Endothelial cell of umbilical vein (primary cell): Measurements from ENCODE around the gene ABHD8. TPM values are rescaled to one million over a fixed set of nuclear protein-coding genes. Genes with fewer than 3 reads are reported as not detected.

ENCODE experiments used
- BruUV-seq: library from RNA; stranded (reverse); fragments of 400-500 nt; replicated peaks from 2 replicates; lab custom pipeline; 2021; lab: Mats Ljungman, UMichigan
- CTCF ChIA-PET: fragments of 300-600, 350-600 bp; sonication (Branson Sonifier 250); formaldehyde crosslinking; loops from one replicate; lab custom pipeline; 2021; ENCODE audit warnings: antibody characterized with exemption, inconsistent platforms; lab: Charles Lee
- POLR2A ChIA-PET: fragments of 300-600, 350-600 bp; sonication (Branson Sonifier 250); formaldehyde crosslinking; loops from one replicate; lab custom pipeline; 2021; ENCODE audit warnings: antibody characterized with exemption, inconsistent platforms; lab: Charles Lee
- DNase-seq: peaks from one replicate; pipeline ENCODE4 v3.0.0-alpha.2; 2011; ENCODE audit warnings: low read depth, low spot score
- FAIRE-seq: peaks from 2 replicates; lab custom pipeline; 2011; peaks lifted over from hg19 to GRCh38; lab: Jason Lieb, UNC
- H2AFZ ChIP-seq: 2 replicates; pipeline ENCODE4 v1.6.0; 2012; ENCODE audit warnings: low read depth, low read length, control low read depth, inconsistent platforms
- H3K27ac ChIP-seq: 2 replicates; pipeline ENCODE4 v1.5.1; 2011; ENCODE audit warnings: low read depth, mild to moderate bottlenecking, control low read depth, low read length, moderate library complexity; ENCODE audit not compliant: insufficient read depth
- H3K27me3 ChIP-seq, 2 experiments: 2 replicates each; pipeline versions ENCODE4 v1.6.0 to v1.6.1; 2011; ENCODE audit warnings: low read length in 2 of 2, mixed read lengths in 1 of 2; ENCODE audit not compliant: control insufficient read depth in 2 of 2, insufficient read depth in 2 of 2
- H3K36me3 ChIP-seq, 2 experiments: 2 replicates in 1 of 2; 3 replicates in 1 of 2; pipeline ENCODE4 v1.5.1; 2011; ENCODE audit warnings: low read length in 2 of 2, mild to moderate bottlenecking in 1 of 2, moderate library complexity in 1 of 2; ENCODE audit not compliant: control insufficient read depth in 2 of 2, insufficient read depth in 2 of 2; ENCODE audit errors: extremely low read depth in 1 of 2
- H3K4me1 ChIP-seq: 3 replicates; pipeline ENCODE4 v1.5.1; 2011; ENCODE audit warnings: mild to moderate bottlenecking, low read length; ENCODE audit not compliant: control insufficient read depth, insufficient read depth; ENCODE audit errors: extremely low read depth
- H3K4me2 ChIP-seq: 2 replicates; pipeline ENCODE4 v1.6.1; 2011; ENCODE audit warnings: low read length, control low read depth, mixed read lengths; ENCODE audit not compliant: insufficient read depth
- H3K4me3 ChIP-seq, 3 experiments: fragments of 200-600 bp in 1 of 3; sonication (generic), shearing (Covaris generic) in 1 of 3; replicated peaks in 1 of 3; 2 replicates each; pipeline ENCODE4 v1.5.1; 2011 to 2016; ENCODE audit warnings: control low read depth in 3 of 3, low read length in 3 of 3, mild to moderate bottlenecking in 2 of 3, inconsistent platforms in 1 of 3, low read depth in 1 of 3, moderate library complexity in 1 of 3; ENCODE audit not compliant: insufficient read depth in 1 of 3
- H3K79me2 ChIP-seq: 2 replicates; pipeline ENCODE4 v1.6.0; 2012; ENCODE audit warnings: low read length, inconsistent platforms; ENCODE audit not compliant: control insufficient read depth, insufficient read depth
- H3K9ac ChIP-seq: replicated peaks from 2 replicates; pipeline ENCODE3; 2011; ENCODE audit warnings: low read length, control low read depth; ENCODE audit not compliant: insufficient read depth; ENCODE audit errors: extremely low read depth
- H3K9me1 ChIP-seq: replicated peaks from 3 replicates; pipeline ENCODE4 v1.6.0; 2011; ENCODE audit warnings: mild to moderate bottlenecking, low read length; ENCODE audit not compliant: control insufficient read depth, insufficient read depth; ENCODE audit errors: extremely low read depth
- H3K9me3 ChIP-seq: replicated peaks from 2 replicates; pipeline ENCODE4 v1.5.1; 2012; ENCODE audit warnings: low read length, inconsistent platforms; ENCODE audit not compliant: control insufficient read depth, insufficient read depth
- H4K20me1 ChIP-seq: replicated peaks from 2 replicates; pipeline ENCODE3; 2011; ENCODE audit warnings: mild to moderate bottlenecking, low read length; ENCODE audit not compliant: control insufficient read depth, insufficient read depth; ENCODE audit errors: extremely low read depth
- EZH2 ChIP-seq: IDR thresholded peaks from 2 replicates; pipeline ENCODE4 v1.6.1; 2012; ENCODE audit warnings: borderline replicate concordance, low read depth, mild to moderate bottlenecking, moderate library complexity, low read length, inconsistent platforms; ENCODE audit not compliant: severe bottlenecking
- FOS ChIP-seq: IDR thresholded peaks from 2 replicates; pipeline ENCODE4 v1.6.1; 2011; ENCODE audit warnings: mild to moderate bottlenecking, low read length, moderate library complexity, borderline replicate concordance; ENCODE audit not compliant: insufficient read depth
- GATA2 ChIP-seq: IDR thresholded peaks from 2 replicates; pipeline ENCODE4 v1.7.0; 2011; ENCODE audit warnings: low read depth, mild to moderate bottlenecking, moderate library complexity, mixed read lengths, low read length; ENCODE audit not compliant: insufficient read length, insufficient read depth
- JUN ChIP-seq: IDR thresholded peaks from 2 replicates; pipeline ENCODE4 v1.6.1; 2011; ENCODE audit warnings: borderline replicate concordance, low read depth; ENCODE audit not compliant: insufficient read length, insufficient read depth
- MYC ChIP-seq: IDR thresholded peaks from one replicate; pipeline ENCODE4 v1.6.1; 2011; ENCODE audit warnings: mild to moderate bottlenecking, low read depth, low read length
- POLR2A ChIP-seq: IDR thresholded peaks from 2 replicates; pipeline ENCODE4 v1.6.1; 2012; ENCODE audit warnings: low read depth, mild to moderate bottlenecking, control low read depth, low read length
- POLR2AphosphoS5 ChIP-seq: IDR thresholded peaks from 2 replicates; pipeline ENCODE4 v1.6.1; 2012; ENCODE audit warnings: low read depth, mild to moderate bottlenecking, control low read depth, low read length, moderate library complexity; ENCODE audit not compliant: insufficient read depth
- dilution Hi-C: fragments of 300-500 bp; cut with MboI; formaldehyde crosslinking; loops from one replicate; pipeline ENCODE4 v1.15.0; 2019; ENCODE audit warnings: low sequenced_read_pairs; ENCODE audit not compliant: extremely low pct_ligation_motif_present
- intact Hi-C: fragments of 100-400 bp; cut with micrococcal nuclease; formaldehyde crosslinking; loops from one replicate; pipeline ENCODE4 v1.10.0; 2022
- polyA plus RNA-seq, 4 experiments: library from polyadenylated mRNA; depleted of rRNA in 3 of 4; stranded (reverse) in 3 of 4; unstranded in 1 of 4; fragments of >200 nt; gene quantifications; 2 replicates each; pipeline versions ENCODE4 v1.2.1 to v1.2.3, GENCODE V29; 2011 to 2012; ENCODE audit warnings: missing spikeins in 1 of 4
- total RNA-seq: library from RNA; stranded (reverse); gene quantifications from 2 replicates; pipeline ENCODE4 v1.2.3, GENCODE V29; 2021
- TF ChIP-seq, protein P1 (sequence below), 2 donors: IDR thresholded peaks; 1 replicate in 1 of 2; 2 replicates in 1 of 2; pipeline ENCODE4 v1.5.1; 2011; ENCODE audit warnings: low read length in 2 of 2, mild to moderate bottlenecking in 2 of 2, moderate library complexity in 2 of 2, control low read depth in 1 of 2, inconsistent platforms in 1 of 2, low read depth in 1 of 2; ENCODE audit not compliant: insufficient read depth in 1 of 2; ENCODE audit errors: extremely low read depth in 1 of 2
- TF ChIP-seq, protein P2 (sequence below): IDR thresholded peaks from 2 replicates; pipeline ENCODE4 v1.6.1; 2011; ENCODE audit not compliant: insufficient read depth, insufficient read length

The ABHD8 gene
- total and polyA plus RNA-seq, 2 donors (not counting 3 experiments of a cell fraction or from before 2014, with no cell fraction given): 5.9 to 8.7 TPM

DNA sequence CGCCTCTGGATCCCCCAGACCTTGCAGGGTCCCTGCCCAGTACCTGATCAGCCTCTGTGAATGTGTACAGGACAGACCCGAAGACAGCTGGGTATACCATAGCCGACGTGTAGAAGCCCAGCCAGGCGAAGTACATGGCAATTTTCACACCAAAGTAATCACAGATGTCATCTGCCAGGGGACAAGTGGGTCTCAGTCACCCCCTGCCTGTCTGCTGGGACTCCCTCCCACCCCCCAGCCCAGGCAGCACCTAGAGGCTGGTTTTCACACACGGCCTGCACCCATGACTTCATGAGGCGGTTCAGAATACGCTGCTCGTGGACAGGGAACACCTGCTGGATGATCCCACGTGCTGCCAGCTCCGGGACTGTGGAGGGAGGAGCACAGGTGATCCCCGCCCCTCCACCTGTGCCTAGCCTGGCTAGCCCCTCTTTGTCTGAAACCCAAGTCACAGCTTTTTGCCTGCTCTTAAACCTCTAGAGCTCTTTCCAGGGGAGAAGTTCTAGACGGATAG lies 27.9 kb upstream of the ABHD8 start:
- Histone ChIP-seq H3K79me2 (no peaks in the 10 kb centered on the region), H3K9ac (no peak overlapping the region), H2AFZ (no peak overlapping the region), H3K4me1 (peaks cover 15% of the 10 kb centered on the region), H3K36me3 (no peaks in the 10 kb centered on the region), H3K9me3 (no peaks in the 10 kb centered on the region), H3K27ac (no peak overlapping the region), H4K20me1 (no peaks in the 10 kb centered on the region), H3K27me3 (peaks cover 4 to 19% of the 10 kb centered on the region in 2 experiments), H3K4me3 (no peak overlapping the region), H3K9me1 (no peaks in the 10 kb centered on the region), H3K4me2 (no peak overlapping the region)
- no peak for DNase-seq
- dilution Hi-C loops (no loop called here), intact Hi-C loops (no loop called here)
- CTCF ChIA-PET: no interaction called here
- TF ChIP-seq EZH2 (no peak), MYC (no peak), GATA2 (no peak), POLR2AphosphoS5 (no peak), POLR2A (no peak), FOS (no peak), JUN (no peak)
- TF ChIP-seq, protein P1, sequence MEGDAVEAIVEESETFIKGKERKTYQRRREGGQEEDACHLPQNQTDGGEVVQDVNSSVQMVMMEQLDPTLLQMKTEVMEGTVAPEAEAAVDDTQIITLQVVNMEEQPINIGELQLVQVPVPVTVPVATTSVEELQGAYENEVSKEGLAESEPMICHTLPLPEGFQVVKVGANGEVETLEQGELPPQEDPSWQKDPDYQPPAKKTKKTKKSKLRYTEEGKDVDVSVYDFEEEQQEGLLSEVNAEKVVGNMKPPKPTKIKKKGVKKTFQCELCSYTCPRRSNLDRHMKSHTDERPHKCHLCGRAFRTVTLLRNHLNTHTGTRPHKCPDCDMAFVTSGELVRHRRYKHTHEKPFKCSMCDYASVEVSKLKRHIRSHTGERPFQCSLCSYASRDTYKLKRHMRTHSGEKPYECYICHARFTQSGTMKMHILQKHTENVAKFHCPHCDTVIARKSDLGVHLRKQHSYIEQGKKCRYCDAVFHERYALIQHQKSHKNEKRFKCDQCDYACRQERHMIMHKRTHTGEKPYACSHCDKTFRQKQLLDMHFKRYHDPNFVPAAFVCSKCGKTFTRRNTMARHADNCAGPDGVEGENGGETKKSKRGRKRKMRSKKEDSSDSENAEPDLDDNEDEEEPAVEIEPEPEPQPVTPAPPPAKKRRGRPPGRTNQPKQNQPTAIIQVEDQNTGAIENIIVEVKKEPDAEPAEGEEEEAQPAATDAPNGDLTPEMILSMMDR (IDR thresholded peaks at IDR 0.05; ENCODE audit: extremely low read depth in 1 of 2, insufficient read depth in 1 of 2, low read depth in 1 of 2, low read length in 2 of 2): no peak
- TF ChIP-seq, protein P2, sequence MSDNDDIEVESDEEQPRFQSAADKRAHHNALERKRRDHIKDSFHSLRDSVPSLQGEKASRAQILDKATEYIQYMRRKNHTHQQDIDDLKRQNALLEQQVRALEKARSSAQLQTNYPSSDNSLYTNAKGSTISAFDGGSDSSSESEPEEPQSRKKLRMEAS: no peak
- POLR2A ChIA-PET: no interaction called here
- BruUV-seq: no TSS peak
- FAIRE-seq: no peak
